Measurements from ENCODE around the gene MIS18BP1. TPM values are rescaled to one million over a fixed set of nuclear protein-coding genes. Genes with fewer than 3 reads are reported as not detected.

The MIS18BP1 gene
- total and polyA plus RNA-seq, 9 donors = 12.5 to 44.3 (median 20.4) TPM

DNA sequence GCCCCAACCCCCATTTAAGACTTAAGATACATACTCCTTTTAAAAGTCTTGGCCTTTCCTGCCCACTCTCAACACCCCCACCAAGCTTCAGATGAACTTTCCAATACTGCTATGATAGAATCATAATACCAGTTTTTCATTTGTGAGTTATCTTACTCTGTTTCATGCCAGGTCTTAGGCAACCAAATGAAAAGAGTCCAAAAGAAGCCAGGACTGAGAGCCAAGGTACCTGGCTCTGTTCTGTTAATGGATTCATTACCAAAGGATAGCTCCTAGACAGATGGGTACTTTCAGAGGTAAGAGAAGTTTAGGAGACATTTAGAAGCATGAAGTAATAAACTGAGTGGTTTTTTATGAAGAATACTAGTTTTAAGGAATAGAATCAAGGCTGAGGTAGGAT lies 83.1 kb downstream of the MIS18BP1 start:
- Histone ChIP-seq H3K9me3 (no peaks in the 10 kb centered on the region), H3K27me3 (no peaks in the 10 kb centered on the region), H3K4me3 (no peak overlapping the region), H3K27ac (no peak overlapping the region), H3K36me3 (no peaks in the 10 kb centered on the region), H3K4me1 (ENCODE audit: insufficient read depth) (no peaks in the 10 kb centered on the region)
- TF ChIP-seq POLR2A (IDR thresholded peaks at IDR 0.05) (no peak), EP300 (IDR thresholded peaks at IDR 0.05) (no peak)
- TF ChIP-seq, protein P1, sequence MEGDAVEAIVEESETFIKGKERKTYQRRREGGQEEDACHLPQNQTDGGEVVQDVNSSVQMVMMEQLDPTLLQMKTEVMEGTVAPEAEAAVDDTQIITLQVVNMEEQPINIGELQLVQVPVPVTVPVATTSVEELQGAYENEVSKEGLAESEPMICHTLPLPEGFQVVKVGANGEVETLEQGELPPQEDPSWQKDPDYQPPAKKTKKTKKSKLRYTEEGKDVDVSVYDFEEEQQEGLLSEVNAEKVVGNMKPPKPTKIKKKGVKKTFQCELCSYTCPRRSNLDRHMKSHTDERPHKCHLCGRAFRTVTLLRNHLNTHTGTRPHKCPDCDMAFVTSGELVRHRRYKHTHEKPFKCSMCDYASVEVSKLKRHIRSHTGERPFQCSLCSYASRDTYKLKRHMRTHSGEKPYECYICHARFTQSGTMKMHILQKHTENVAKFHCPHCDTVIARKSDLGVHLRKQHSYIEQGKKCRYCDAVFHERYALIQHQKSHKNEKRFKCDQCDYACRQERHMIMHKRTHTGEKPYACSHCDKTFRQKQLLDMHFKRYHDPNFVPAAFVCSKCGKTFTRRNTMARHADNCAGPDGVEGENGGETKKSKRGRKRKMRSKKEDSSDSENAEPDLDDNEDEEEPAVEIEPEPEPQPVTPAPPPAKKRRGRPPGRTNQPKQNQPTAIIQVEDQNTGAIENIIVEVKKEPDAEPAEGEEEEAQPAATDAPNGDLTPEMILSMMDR (IDR thresholded peaks at IDR 0.05) = no peak
- DNase-seq = no peak
- intact Hi-C loops (cut with DNase I) = no loop called here

DNA sequence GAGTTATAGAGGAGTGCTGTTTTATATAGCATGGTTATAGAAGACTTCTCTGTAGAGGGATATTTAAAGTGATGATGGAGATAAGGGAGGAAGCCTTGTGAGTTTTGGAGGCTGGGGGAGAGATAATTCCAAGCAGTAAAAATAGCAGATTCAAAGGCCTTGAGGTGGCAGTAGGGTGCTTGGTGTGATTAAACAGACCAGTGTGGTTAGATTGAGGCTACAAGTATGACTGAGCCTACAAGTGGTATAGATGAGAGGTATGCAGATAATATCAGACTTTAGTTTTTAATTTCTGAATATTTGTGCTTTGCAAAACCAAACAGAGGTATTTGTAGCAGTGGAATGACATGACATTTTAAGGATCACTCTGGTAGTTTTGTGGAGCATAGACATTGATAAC lies 96.9 kb downstream of the MIS18BP1 start:
- H3K9me3 ChIP-seq = no peaks in the 10 kb centered on the region
- H3K4me1 ChIP-seq (ENCODE audit: insufficient read depth) = no peaks in the 10 kb centered on the region
- TF ChIP-seq EP300 (IDR thresholded peaks at IDR 0.05) = no peak
- TF ChIP-seq, protein P1 (IDR thresholded peaks at IDR 0.05) = no peak
- TF ChIP-seq POLR2A (IDR thresholded peaks at IDR 0.05) = no peak
- no peak for DNase-seq
- H3K36me3 ChIP-seq = no peaks in the 10 kb centered on the region
- no peaks in the 10 kb centered on the region for H3K27me3 ChIP-seq
- intact Hi-C loops (cut with DNase I) = no loop called here
- H3K4me3 ChIP-seq = no peak overlapping the region
- no peak overlapping the region for H3K27ac ChIP-seq

Small RNA genes lying within 50 kb of the gene (small RNA-seq; reads per million reads assigned to genes)
- gene RNU6-552P = not detected

Other genes starting within 250 kb of the MIS18BP1 start
- 10 to 100 TPM; 24.9 to 50.5 (median 41.1) TPM for gene PRPF39, start 169.1 kb downstream of the MIS18BP1 start, total RNA-seq
- 10 to 100 TPM; 20.9 to 23.1 TPM for gene PRPF39, start 169.1 kb downstream of the MIS18BP1 start, polyA plus RNA-seq
- gene FKBP3, start 118.7 kb downstream of the MIS18BP1 start, total RNA-seq = 10 to 100 TPM; 38.3 to 50.8 (median 43.5) TPM
- gene FKBP3, start 118.7 kb downstream of the MIS18BP1 start, polyA plus RNA-seq = 10 to 100 TPM; 41.5 to 65.9 TPM
- gene FANCM, start 117.3 kb downstream of the MIS18BP1 start, total RNA-seq = 1 to 10 TPM; 4.4 to 9.1 (median 6.2) TPM
- gene FANCM, start 117.3 kb downstream of the MIS18BP1 start, polyA plus RNA-seq = 1 to 10 TPM; 2.4 to 3.0 TPM

All from ovary (tissue), 9 donors.